Adrenal gland (tissue), 12 donors: ENCODE results near the gene PIP4K2B. TPM values are rescaled to one million over a fixed set of nuclear protein-coding genes. Genes with fewer than 3 reads are reported as not detected.

Source experiments
- DNase-seq, 7 donors: peaks; one replicate each; pipeline ENCODE4 v3.0.0-alpha.2; 2019 to 2020
- H3K27ac ChIP-seq, 5 donors: fragments of 200-600 bp; sonication (generic) in 4 of 5; 1 replicate in 3 of 5; 2 replicates in 2 of 5; pipeline versions ENCODE4 v1.5.1 to v1.8.0; 2016 to 2020; ENCODE audit warnings: mild to moderate bottlenecking in 1 of 5
- H3K27me3 ChIP-seq: fragments of 200-600 bp; 2 replicates; pipeline ENCODE4 v1.8.0; 2021
- H3K36me3 ChIP-seq, 2 donors: fragments of 200-600 bp; replicated peaks in 1 of 2; 1 replicate in 1 of 2; 2 replicates in 1 of 2; pipeline versions ENCODE4 v1.5.1 to v1.8.0; 2018 to 2022
- H3K4me1 ChIP-seq, 2 donors: fragments of 200-600 bp; replicated peaks in 1 of 2; 1 replicate in 1 of 2; 2 replicates in 1 of 2; pipeline versions ENCODE4 v1.5.1 to v1.8.0; 2018 to 2021
- H3K4me3 ChIP-seq, 4 donors: fragments of 200-600 bp; sonication (generic) in 3 of 4; one replicate each; pipeline ENCODE4 v1.5.1; 2016 to 2018
- H3K9me3 ChIP-seq, 3 donors: fragments of 200-600 bp; sonication (generic) in 1 of 3; replicated peaks in 1 of 3; 1 replicate in 2 of 3; 2 replicates in 1 of 3; pipeline versions ENCODE4 v1.5.1 to v1.8.0; 2016 to 2021
- CTCF ChIP-seq, 6 experiments: fragments of 450-650 bp in 4 of 6; fragments of 200-600 bp in 2 of 6; sonication (generic) in 1 of 6; IDR thresholded peaks; 1 replicate in 5 of 6; 2 replicates in 1 of 6; pipeline versions ENCODE4 v1.5.1 to v1.8.0; 2016 to 2021; ENCODE audit warnings: antibody characterized with exemption in 6 of 6, mild to moderate bottlenecking in 2 of 6, moderate library complexity in 1 of 6
- POLR2A ChIP-seq, 2 donors: fragments of 450-650 bp; IDR thresholded peaks; one replicate each; pipeline ENCODE4 v1.6.1; 2017; ENCODE audit warnings: antibody characterized with exemption in 2 of 2, mild to moderate bottlenecking in 2 of 2, moderate library complexity in 1 of 2
- WGBS, 4 donors: extraction: QIAGEN DNeasy Blood & Tissue Kit in 2 of 4; methylation state at CpG; one replicate each; pipeline versions ENCODE4 v1.1.5 to v1.1.7; 2013 to 2017; 5-methylcytosine and 5-hydroxymethylcytosine counted together
- intact Hi-C, 2 donors: fragments of 100-400 bp; cut with DNase I; formaldehyde crosslinking; loops; one replicate each; pipeline versions ENCODE4 v1.14.1 to v1.15.0; 2022 to 2023
- polyA plus RNA-seq, 3 donors: library from polyadenylated mRNA; stranded (reverse); fragments of 200-250 nt in 2 of 3; fragments of 350-450 nt in 1 of 3; fragmentation: Illumina TruSeq in 1 of 3; extraction: RNeasy Lipid Tissue Mini Kit (QIAGEN cat#74804) in 1 of 3; gene quantifications; one replicate each; pipeline ENCODE4 v1.2.3, GENCODE V29; 2013 to 2014
- total RNA-seq, 9 donors: library from RNA; depleted of rRNA in 4 of 9; stranded (reverse); fragments of >200 nt in 4 of 9; fragments of 120-200 nt in 1 of 9; fragmentation: NEBNext Ultra II Directional in 1 of 9; extraction: Animal tissue kit (Norgen Biotek cat#: 25700) in 1 of 9; gene quantifications; one replicate each; pipeline versions ENCODE4 v1.1.0 to v1.2.4, GENCODE V29; 2013 to 2023
- donor health status: healthy with polysubstance abuse.
- donor health status: Bipolar disorder and iron deficiency.
- donor health status: DM: yes; HTN: yes; CAD: no.
- donor health status: DM: no; HTN: no; CAD: no.
- donor health status: DM: no; HTN: no; CAD: no.
- donor health status: DM: yes; HTN: yes; CAD: no.

PIP4K2B gene
- total and polyA plus RNA-seq, 12 donors, result 30.0 to 92.4 (median 55.3) TPM

- Histone ChIP-seq H3K27me3 (no peaks in the 10 kb centered on the region), H3K4me1 (peaks cover 39 to 47% of the 10 kb centered on the region in 2 donors), H3K36me3 (peaks cover 0 to 61% of the 10 kb centered on the region in 2 donors), H3K9me3 (no peaks in the 10 kb centered on the region), H3K27ac (peak overlapping the region in 3 of 5 donors; percentile 52 to 82 (median 59)), H3K4me3 (no peak overlapping the region)
- intact Hi-C loops, result loop anchor here (5.0 kb wide), 2 partner anchors 58 to 63 kb away; partner anchors contain the start of gene EPOP (in 1 of the 2)
- peak; percentile 81 to 99 (median 96) for TF ChIP-seq CTCF (IDR thresholded peaks at IDR 0.05)
- peak in 1 of 2 donors; percentile 17 for TF ChIP-seq POLR2A (IDR thresholded peaks at IDR 0.05)
- WGBS, 4 donors, result 32 to 37% (median 34%) methylated on average over 18 to 23 of the region's 23 CpGs
- peak; percentile 65 to 81 (median 73) for DNase-seq
These were observed 64.0 kb downstream of the PIP4K2B start for GRCh38 chr17:38735161-38735997.

GRCh38 chr17:38733982-38734973, 65.1 kb downstream of the PIP4K2B start:
- TF ChIP-seq POLR2A (IDR thresholded peaks at IDR 0.05) (no peak), CTCF (IDR thresholded peaks at IDR 0.05) (no peak)
- Histone ChIP-seq H3K36me3 (peaks cover 0 to 54% of the 10 kb centered on the region in 2 donors), H3K27ac (peak overlapping the region in 3 of 5 donors; percentile 82 to 96 (median 90)), H3K27me3 (no peaks in the 10 kb centered on the region), H3K4me3 (no peak overlapping the region), H3K4me1 (peaks cover 39 to 53% of the 10 kb centered on the region in 2 donors), H3K9me3 (no peaks in the 10 kb centered on the region)
- intact Hi-C loops, result no loop called here
- WGBS, 4 donors, result 62 to 70% (median 64%) methylated on average over 9 to 15 of the region's 15 CpGs
- DNase-seq, result peak in 1 of 7 donors; percentile 23

GRCh38 chr17:38733282-38733981, 65.9 kb downstream of the PIP4K2B start:
- H3K27ac ChIP-seq, result peak overlapping the region in 4 of 5 donors; percentile 6 to 96 (median 86)
- peak in 1 of 7 donors; percentile 27 for DNase-seq
- TF ChIP-seq CTCF (IDR thresholded peaks at IDR 0.05) (no peak), POLR2A (IDR thresholded peaks at IDR 0.05) (no peak)
- intact Hi-C loops, result no loop called here
- H3K4me3 ChIP-seq, result no peak overlapping the region
- H3K27me3 ChIP-seq, result no peaks in the 10 kb centered on the region
- no peaks in the 10 kb centered on the region for H3K9me3 ChIP-seq
- H3K4me1 ChIP-seq, result peaks cover 39 to 61% of the 10 kb centered on the region in 2 donors
- 46 to 56% (median 51%) methylated on average over 9 of the region's 9 CpGs for WGBS, 4 donors
- peaks cover 0 to 46% of the 10 kb centered on the region in 2 donors for H3K36me3 ChIP-seq
